Measurements from ENCODE around the gene PCDHGC3.
A peak's percentile ranks its signal among the peaks of the same experiment; 100 is the strongest.

The PCDHGC3 gene

DNA sequence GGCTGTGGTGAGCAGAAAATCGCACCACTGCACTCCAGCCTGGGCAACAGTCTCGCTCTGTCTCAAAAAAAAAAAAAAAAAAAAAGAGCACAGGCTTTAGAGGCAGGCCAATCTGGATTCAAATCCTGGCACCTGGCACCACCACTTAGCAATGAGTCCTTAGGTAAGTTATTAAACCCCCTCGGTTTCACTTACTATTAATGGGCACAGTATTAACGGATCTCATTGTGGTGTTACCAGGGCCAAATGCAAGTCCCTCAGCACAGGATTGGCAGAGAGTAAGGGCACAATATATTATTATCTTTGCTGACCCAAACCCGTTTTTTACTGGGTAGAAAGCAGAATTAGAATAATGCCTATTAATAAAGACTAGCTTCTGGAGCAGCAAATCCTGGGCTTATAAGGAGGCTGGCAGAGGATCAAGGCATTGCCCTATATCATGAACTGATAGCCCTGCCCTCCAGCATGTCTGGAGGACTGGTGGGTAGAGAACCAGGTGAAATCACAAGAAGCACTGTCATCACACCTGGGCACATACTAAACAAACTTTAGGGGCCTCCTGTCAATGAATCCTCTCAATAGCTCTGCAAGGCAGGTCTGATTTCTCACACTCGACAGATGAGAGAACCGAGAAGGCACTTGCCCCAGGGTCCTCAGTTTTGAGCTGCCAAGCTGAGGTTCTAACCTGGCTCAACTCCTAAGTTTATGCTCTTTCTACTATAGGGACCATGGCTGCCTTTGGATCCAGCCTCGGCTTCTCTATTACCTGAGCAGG is 30.8 kb downstream of the PCDHGC3 start:
- Histone ChIP-seq H3K4me3 (ENCODE audit: low read depth in 1 of 5, low read length in 5 of 5) (no peak overlapping the region), H3K9ac (ENCODE audit: low read length in 5 of 5) (peak overlapping the region in 1 of 5 donors; percentile 20), H3K27ac (ENCODE audit: low read depth, low read length) (peak overlapping the region; percentile 78), H3K9me3 (ENCODE audit: control insufficient read depth in 5 of 5, low read length in 5 of 5) (no peaks in the 10 kb centered on the region), H3K36me3 (ENCODE audit: control insufficient read depth in 5 of 5, insufficient read depth in 5 of 5, low read length in 5 of 5) (peaks cover 0 to 30% (median 18%) of the 10 kb centered on the region in 5 donors), H3K27me3 (ENCODE audit: control insufficient read depth in 5 of 5, insufficient read depth in 4 of 5, low read length in 5 of 5) (no peaks in the 10 kb centered on the region), H3K4me1 (ENCODE audit: control insufficient read depth in 5 of 5, insufficient read depth in 5 of 5, low read length in 5 of 5) (peaks cover 7 to 34% (median 34%) of the 10 kb centered on the region in 5 donors)

- peaks cover 0 to 36% (median 22%) of the 10 kb centered on the region in 5 donors for H3K36me3 ChIP-seq (ENCODE audit: control insufficient read depth in 5 of 5, insufficient read depth in 5 of 5, low read length in 5 of 5)
- H3K4me3 ChIP-seq (ENCODE audit: low read depth in 1 of 5, low read length in 5 of 5), result peak overlapping the region in 2 of 5 donors; percentile 31 to 32
- H3K4me1 ChIP-seq (ENCODE audit: control insufficient read depth in 5 of 5, insufficient read depth in 5 of 5, low read length in 5 of 5), result peaks cover 7 to 40% (median 38%) of the 10 kb centered on the region in 5 donors
- H3K27ac ChIP-seq (ENCODE audit: low read depth, low read length), result peak overlapping the region; percentile 78
- no peaks in the 10 kb centered on the region for H3K9me3 ChIP-seq (ENCODE audit: control insufficient read depth in 5 of 5, low read length in 5 of 5)
- peak overlapping the region in 2 of 5 donors; percentile 35 to 57 for H3K9ac ChIP-seq (ENCODE audit: low read length in 5 of 5)
- no peaks in the 10 kb centered on the region for H3K27me3 ChIP-seq (ENCODE audit: control insufficient read depth in 5 of 5, insufficient read depth in 4 of 5, low read length in 5 of 5)
These were observed 31.8 kb downstream of the PCDHGC3 start for GRCh38 chr5:141507387-141508091.

- peak overlapping the region in 4 of 5 donors; percentile 16 to 32 (median 28) for H3K4me3 ChIP-seq (ENCODE audit: low read depth in 1 of 5, low read length in 5 of 5)
- peaks cover 0 to 36% (median 21%) of the 10 kb centered on the region in 5 donors for H3K36me3 ChIP-seq (ENCODE audit: control insufficient read depth in 5 of 5, insufficient read depth in 5 of 5, low read length in 5 of 5)
- no peaks in the 10 kb centered on the region for H3K27me3 ChIP-seq (ENCODE audit: control insufficient read depth in 5 of 5, insufficient read depth in 4 of 5, low read length in 5 of 5)
- peak overlapping the region; percentile 78 for H3K27ac ChIP-seq (ENCODE audit: low read depth, low read length)
- H3K9ac ChIP-seq (ENCODE audit: low read length in 5 of 5), result peak overlapping the region in 1 of 5 donors; percentile 35
- no peaks in the 10 kb centered on the region for H3K9me3 ChIP-seq (ENCODE audit: control insufficient read depth in 5 of 5, low read length in 5 of 5)
- peaks cover 7 to 49% (median 47%) of the 10 kb centered on the region in 5 donors for H3K4me1 ChIP-seq (ENCODE audit: control insufficient read depth in 5 of 5, insufficient read depth in 5 of 5, low read length in 5 of 5)
These were observed 32.7 kb downstream of the PCDHGC3 start for GRCh38 chr5:141508440-141508797.

DNA sequence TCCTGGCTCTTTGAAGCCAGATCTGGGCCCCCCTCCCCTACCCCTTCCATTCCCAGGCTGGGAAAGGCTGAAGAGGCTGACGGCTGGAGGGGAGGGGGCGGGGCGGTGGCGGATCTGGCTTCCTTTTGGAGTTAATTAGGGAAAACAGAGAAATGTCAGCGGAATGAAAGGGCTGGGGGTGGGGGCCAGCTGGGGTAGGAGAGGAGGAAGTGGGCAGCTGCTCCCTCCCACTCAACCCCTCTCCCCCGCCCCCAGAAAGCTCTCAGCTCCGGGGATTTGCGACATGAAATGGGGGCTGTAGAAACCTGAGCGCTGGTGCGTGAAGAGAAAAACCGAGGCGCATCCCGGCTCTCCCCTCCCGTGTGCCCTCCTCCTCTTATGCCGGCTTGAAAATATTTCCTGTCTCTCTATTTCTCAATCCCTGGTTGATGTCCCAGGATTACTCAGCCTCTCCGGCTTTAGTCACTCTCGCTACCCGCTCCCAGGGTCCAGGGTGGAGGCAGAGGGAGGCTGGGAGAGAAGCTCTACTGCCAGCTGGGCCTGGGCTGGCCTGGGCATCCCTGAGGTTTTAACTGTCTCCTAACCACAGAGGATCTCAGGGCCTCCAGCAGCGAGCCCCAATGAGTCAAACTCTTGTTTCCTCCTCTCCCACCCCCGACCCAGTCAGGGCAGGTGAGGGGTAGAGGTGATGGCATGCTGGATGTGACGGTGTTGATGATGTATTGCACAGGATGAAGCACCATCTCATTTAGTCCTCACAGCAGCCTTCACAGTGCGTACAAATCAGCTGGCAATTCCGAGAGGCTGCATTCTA is 33.2 kb downstream of the PCDHGC3 start:
- Histone ChIP-seq H3K36me3 (ENCODE audit: control insufficient read depth in 5 of 5, insufficient read depth in 5 of 5, low read length in 5 of 5) (peaks cover 0 to 31% (median 21%) of the 10 kb centered on the region in 5 donors), H3K27me3 (ENCODE audit: control insufficient read depth in 5 of 5, insufficient read depth in 4 of 5, low read length in 5 of 5) (peaks cover 0 to 5% (median 0%) of the 10 kb centered on the region in 5 donors), H3K4me3 (ENCODE audit: low read depth in 1 of 5, low read length in 5 of 5) (peak overlapping the region in 4 of 5 donors; percentile 16 to 55 (median 26)), H3K9ac (ENCODE audit: low read length in 5 of 5) (peak overlapping the region in 1 of 5 donors; percentile 20), H3K4me1 (ENCODE audit: control insufficient read depth in 5 of 5, insufficient read depth in 5 of 5, low read length in 5 of 5) (peaks cover 10 to 55% (median 53%) of the 10 kb centered on the region in 5 donors), H3K9me3 (ENCODE audit: control insufficient read depth in 5 of 5, low read length in 5 of 5) (no peaks in the 10 kb centered on the region), H3K27ac (ENCODE audit: low read depth, low read length) (peak overlapping the region; percentile 78)

DNA sequence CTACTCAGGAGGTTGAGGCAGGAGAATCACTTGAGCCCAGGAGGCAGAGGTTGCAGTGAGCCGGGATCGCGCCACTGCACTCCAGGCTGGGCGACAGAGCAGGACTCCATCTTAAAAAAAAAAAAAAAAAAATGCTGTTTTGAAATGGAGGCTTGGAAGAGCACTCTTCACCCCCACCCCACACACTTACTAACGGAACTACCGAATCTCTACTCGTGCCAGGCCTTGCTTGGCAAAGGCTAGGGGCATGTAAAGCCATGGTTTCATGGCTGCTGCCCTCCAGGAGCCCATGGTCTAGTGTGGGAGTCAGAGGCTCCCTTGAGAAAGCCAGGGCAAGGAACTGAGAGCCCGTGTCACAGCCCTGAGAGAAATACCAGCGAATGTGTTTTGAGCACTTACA is 34.4 kb downstream of the PCDHGC3 start:
- no peaks in the 10 kb centered on the region for H3K9me3 ChIP-seq (ENCODE audit: control insufficient read depth in 5 of 5, low read length in 5 of 5)
- H3K27ac ChIP-seq (ENCODE audit: low read depth, low read length), result no peak overlapping the region
- H3K36me3 ChIP-seq (ENCODE audit: control insufficient read depth in 5 of 5, insufficient read depth in 5 of 5, low read length in 5 of 5), result peaks cover 0 to 30% (median 20%) of the 10 kb centered on the region in 5 donors
- peaks cover 12 to 67% (median 61%) of the 10 kb centered on the region in 5 donors for H3K4me1 ChIP-seq (ENCODE audit: control insufficient read depth in 5 of 5, insufficient read depth in 5 of 5, low read length in 5 of 5)
- no peak overlapping the region for H3K9ac ChIP-seq (ENCODE audit: low read length in 5 of 5)
- peaks cover 0 to 5% (median 0%) of the 10 kb centered on the region in 5 donors for H3K27me3 ChIP-seq (ENCODE audit: control insufficient read depth in 5 of 5, insufficient read depth in 4 of 5, low read length in 5 of 5)
- H3K4me3 ChIP-seq (ENCODE audit: low read depth in 1 of 5, low read length in 5 of 5), result no peak overlapping the region

DNA sequence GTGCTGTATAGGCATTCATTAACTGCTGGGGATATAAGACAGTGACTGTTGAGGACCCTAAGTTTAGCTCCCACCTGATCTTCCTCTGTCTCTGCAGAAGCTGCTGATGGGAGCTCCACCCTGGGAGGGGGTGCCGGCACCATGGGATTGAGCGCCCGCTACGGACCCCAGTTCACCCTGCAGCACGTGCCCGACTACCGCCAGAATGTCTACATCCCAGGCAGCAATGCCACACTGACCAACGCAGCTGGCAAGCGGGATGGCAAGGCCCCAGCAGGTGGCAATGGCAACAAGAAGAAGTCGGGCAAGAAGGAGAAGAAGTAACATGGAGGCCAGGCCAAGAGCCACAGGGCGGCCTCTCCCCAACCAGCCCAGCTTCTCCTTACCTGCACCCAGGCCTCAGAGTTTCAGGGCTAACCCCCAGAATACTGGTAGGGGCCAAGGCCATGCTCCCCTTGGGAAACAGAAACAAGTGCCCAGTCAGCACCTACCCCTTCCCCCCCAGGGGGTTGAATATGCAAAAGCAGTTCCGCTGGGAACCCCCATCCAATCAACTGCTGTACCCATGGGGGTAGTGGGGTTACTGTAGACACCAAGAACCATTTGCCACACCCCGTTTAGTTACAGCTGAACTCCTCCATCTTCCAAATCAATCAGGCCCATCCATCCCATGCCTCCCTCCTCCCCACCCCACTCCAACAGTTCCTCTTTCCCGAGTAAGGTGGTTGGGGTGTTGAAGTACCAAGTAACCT is 35.3 kb downstream of the PCDHGC3 start:
- Histone ChIP-seq H3K27me3 (ENCODE audit: control insufficient read depth in 5 of 5, insufficient read depth in 4 of 5, low read length in 5 of 5) (peaks cover 0 to 5% (median 0%) of the 10 kb centered on the region in 5 donors), H3K9me3 (ENCODE audit: control insufficient read depth in 5 of 5, low read length in 5 of 5) (no peaks in the 10 kb centered on the region), H3K27ac (ENCODE audit: low read depth, low read length) (no peak overlapping the region), H3K4me3 (ENCODE audit: low read depth in 1 of 5, low read length in 5 of 5) (no peak overlapping the region), H3K36me3 (ENCODE audit: control insufficient read depth in 5 of 5, insufficient read depth in 5 of 5, low read length in 5 of 5) (peaks cover 0 to 25% (median 15%) of the 10 kb centered on the region in 5 donors), H3K9ac (ENCODE audit: low read length in 5 of 5) (no peak overlapping the region), H3K4me1 (ENCODE audit: control insufficient read depth in 5 of 5, insufficient read depth in 5 of 5, low read length in 5 of 5) (peaks cover 12 to 74% (median 61%) of the 10 kb centered on the region in 5 donors)

DNA sequence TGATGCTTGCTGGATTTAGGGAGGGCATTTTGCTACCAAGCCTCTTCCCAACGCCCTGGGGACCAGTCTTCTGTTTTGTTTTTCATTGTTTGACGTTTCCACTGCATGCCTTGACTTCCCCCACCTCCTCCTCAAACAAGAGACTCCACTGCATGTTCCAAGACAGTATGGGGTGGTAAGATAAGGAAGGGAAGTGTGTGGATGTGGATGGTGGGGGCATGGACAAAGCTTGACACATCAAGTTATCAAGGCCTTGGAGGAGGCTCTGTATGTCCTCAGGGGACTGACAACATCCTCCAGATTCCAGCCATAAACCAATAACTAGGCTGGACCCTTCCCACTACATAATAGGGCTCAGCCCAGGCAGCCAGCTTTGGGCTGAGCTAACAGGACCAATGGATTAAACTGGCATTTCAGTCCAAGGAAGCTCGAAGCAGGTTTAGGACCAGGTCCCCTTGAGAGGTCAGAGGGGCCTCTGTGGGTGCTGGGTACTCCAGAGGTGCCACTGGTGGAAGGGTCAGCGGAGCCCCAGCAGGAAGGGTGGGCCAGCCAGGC is 36.1 kb downstream of the PCDHGC3 start:
- Histone ChIP-seq H3K9ac (ENCODE audit: low read length in 5 of 5) (peak overlapping the region in 1 of 5 donors; percentile 42), H3K36me3 (ENCODE audit: control insufficient read depth in 5 of 5, insufficient read depth in 5 of 5, low read length in 5 of 5) (peaks cover 0 to 28% (median 19%) of the 10 kb centered on the region in 5 donors), H3K4me1 (ENCODE audit: control insufficient read depth in 5 of 5, insufficient read depth in 5 of 5, low read length in 5 of 5) (peaks cover 12 to 77% (median 56%) of the 10 kb centered on the region in 5 donors), H3K9me3 (ENCODE audit: control insufficient read depth in 5 of 5, low read length in 5 of 5) (no peaks in the 10 kb centered on the region), H3K27ac (ENCODE audit: low read depth, low read length) (peak overlapping the region; percentile 29), H3K4me3 (ENCODE audit: low read depth in 1 of 5, low read length in 5 of 5) (no peak overlapping the region), H3K27me3 (ENCODE audit: control insufficient read depth in 5 of 5, insufficient read depth in 4 of 5, low read length in 5 of 5) (peaks cover 0 to 5% (median 0%) of the 10 kb centered on the region in 5 donors)

DNA sequence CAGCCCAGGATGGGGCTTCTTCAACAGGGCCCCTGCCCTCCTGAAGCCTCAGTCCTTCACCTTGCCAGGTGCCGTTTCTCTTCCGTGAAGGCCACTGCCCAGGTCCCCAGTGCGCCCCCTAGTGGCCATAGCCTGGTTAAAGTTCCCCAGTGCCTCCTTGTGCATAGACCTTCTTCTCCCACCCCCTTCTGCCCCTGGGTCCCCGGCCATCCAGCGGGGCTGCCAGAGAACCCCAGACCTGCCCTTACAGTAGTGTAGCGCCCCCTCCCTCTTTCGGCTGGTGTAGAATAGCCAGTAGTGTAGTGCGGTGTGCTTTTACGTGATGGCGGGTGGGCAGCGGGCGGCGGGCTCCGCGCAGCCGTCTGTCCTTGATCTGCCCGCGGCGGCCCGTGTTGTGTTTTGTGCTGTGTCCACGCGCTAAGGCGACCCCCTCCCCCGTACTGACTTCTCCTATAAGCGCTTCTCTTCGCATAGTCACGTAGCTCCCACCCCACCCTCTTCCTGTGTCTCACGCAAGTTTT is 36.7 kb downstream of the PCDHGC3 start:
- Histone ChIP-seq H3K27ac (ENCODE audit: low read depth, low read length) (peak overlapping the region; percentile 29), H3K4me3 (ENCODE audit: low read depth in 1 of 5, low read length in 5 of 5) (peak overlapping the region; percentile 59 to 93 (median 81)), H3K9me3 (ENCODE audit: control insufficient read depth in 5 of 5, low read length in 5 of 5) (no peaks in the 10 kb centered on the region), H3K9ac (ENCODE audit: low read length in 5 of 5) (peak overlapping the region in 2 of 5 donors; percentile 42 to 59), H3K4me1 (ENCODE audit: control insufficient read depth in 5 of 5, insufficient read depth in 5 of 5, low read length in 5 of 5) (peaks cover 12 to 74% (median 50%) of the 10 kb centered on the region in 5 donors), H3K27me3 (ENCODE audit: control insufficient read depth in 5 of 5, insufficient read depth in 4 of 5, low read length in 5 of 5) (peaks cover 0 to 5% (median 0%) of the 10 kb centered on the region in 5 donors), H3K36me3 (ENCODE audit: control insufficient read depth in 5 of 5, insufficient read depth in 5 of 5, low read length in 5 of 5) (peaks cover 0 to 27% (median 19%) of the 10 kb centered on the region in 5 donors)
